ENCODE data around the gene C2CD5. TPM values are rescaled to one million over a fixed set of nuclear protein-coding genes. Genes with fewer than 3 reads are reported as not detected.

Gene C2CD5
- total RNA-seq, 1 donor from 2014 or later: 115 TPM

GRCh38 chr12:22443379-22444316 is 100.7 kb downstream of the C2CD5 start:
- Mint-ChIP-seq H3K4me1 (ENCODE audit: low read depth) (no peaks in the 10 kb centered on the region), H3K4me3 (ENCODE audit: low read depth) (no peak overlapping the region), H3K36me3 (ENCODE audit: insufficient read depth) (peaks cover 2% of the 10 kb centered on the region), H3K27ac (no peak overlapping the region), H3K9me3 (ENCODE audit: low read depth) (peaks cover 5% of the 10 kb centered on the region), H3K27me3 (no peaks in the 10 kb centered on the region)
- TF ChIP-seq, protein P1, sequence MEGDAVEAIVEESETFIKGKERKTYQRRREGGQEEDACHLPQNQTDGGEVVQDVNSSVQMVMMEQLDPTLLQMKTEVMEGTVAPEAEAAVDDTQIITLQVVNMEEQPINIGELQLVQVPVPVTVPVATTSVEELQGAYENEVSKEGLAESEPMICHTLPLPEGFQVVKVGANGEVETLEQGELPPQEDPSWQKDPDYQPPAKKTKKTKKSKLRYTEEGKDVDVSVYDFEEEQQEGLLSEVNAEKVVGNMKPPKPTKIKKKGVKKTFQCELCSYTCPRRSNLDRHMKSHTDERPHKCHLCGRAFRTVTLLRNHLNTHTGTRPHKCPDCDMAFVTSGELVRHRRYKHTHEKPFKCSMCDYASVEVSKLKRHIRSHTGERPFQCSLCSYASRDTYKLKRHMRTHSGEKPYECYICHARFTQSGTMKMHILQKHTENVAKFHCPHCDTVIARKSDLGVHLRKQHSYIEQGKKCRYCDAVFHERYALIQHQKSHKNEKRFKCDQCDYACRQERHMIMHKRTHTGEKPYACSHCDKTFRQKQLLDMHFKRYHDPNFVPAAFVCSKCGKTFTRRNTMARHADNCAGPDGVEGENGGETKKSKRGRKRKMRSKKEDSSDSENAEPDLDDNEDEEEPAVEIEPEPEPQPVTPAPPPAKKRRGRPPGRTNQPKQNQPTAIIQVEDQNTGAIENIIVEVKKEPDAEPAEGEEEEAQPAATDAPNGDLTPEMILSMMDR (IDR thresholded peaks at IDR 0.05; ENCODE audit: unreplicated experiment): peak; percentile 98
- DNase-seq (ENCODE audit: low spot score, unreplicated experiment): peak; percentile 66

DNA sequence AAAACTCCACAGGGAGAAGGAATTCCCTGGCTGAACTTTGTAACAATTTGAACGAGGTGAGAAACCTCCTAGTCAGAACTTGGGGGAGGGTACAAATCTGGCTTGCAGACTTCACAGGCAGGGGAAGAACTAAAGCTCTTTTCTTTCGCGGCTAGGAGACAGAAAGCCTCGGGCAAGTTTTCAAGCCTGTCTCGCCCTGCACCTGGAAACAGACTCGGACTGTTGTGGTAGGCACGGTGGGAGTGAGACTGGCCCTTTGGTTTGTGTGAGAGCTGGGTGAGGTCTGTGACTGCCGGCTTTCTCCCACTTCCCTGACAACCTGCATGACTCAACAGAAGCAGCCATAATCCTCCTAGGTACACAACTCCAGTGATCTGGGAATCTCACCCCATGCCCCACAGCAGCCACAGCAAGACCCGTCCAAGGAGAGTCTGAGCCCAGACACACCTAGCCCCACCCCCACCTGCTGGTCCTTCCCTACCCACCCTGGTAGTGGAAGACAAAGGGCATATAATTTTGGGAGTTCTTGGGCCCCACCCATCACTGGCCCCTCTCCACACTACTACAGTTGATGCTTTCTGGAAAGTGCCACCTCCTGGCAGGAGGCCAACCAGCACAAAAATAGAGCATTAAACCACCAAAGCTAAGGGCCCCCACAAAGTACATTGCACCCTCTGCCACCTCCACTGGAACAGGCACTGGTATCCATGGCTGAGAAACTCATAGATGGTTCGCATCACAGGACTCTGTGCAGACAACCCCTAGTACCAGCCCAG is 107.1 kb downstream of the C2CD5 start:
- DNase-seq (ENCODE audit: low spot score, unreplicated experiment): no peak
- Mint-ChIP-seq H3K4me3 (ENCODE audit: low read depth) (no peak overlapping the region), H3K27ac (peak overlapping the region; percentile 33)

DNA sequence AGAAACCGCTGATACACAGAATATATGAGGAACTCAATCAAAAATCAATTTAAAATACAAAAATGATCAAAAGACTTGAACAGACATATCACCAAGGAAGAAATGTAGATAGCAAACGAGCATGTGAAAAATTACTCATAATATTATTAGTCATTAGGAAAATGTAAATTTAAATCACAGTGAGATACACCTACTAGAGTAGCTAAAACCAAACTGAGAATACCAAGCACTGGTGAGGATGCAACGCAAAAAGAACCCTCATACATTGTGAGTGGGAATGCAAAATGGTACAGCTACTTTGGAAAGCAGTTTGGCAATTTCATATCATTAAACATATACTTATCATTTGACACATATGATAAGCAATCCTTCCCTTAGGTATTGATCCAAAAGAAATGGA is 108.8 kb downstream of the C2CD5 start:
- TF ChIP-seq, protein P1 (IDR thresholded peaks at IDR 0.05; ENCODE audit: unreplicated experiment): no peak
- H3K36me3 Mint-ChIP-seq (ENCODE audit: insufficient read depth): no peaks in the 10 kb centered on the region
- H3K4me3 Mint-ChIP-seq (ENCODE audit: low read depth): no peak overlapping the region
- DNase-seq (ENCODE audit: low spot score, unreplicated experiment): no peak
- peaks cover 8% of the 10 kb centered on the region for H3K4me1 Mint-ChIP-seq (ENCODE audit: low read depth)
- H3K27me3 Mint-ChIP-seq: peaks cover 12% of the 10 kb centered on the region
- H3K27ac Mint-ChIP-seq: no peak overlapping the region
- H3K9me3 Mint-ChIP-seq (ENCODE audit: low read depth): peaks cover 4% of the 10 kb centered on the region

More for the DNA sequence above, 107.1 kb downstream of the C2CD5 start:
- TF ChIP-seq, protein P1 (IDR thresholded peaks at IDR 0.05; ENCODE audit: unreplicated experiment): no peak
- H3K4me1 Mint-ChIP-seq (ENCODE audit: low read depth): peaks cover 8% of the 10 kb centered on the region
- H3K9me3 Mint-ChIP-seq (ENCODE audit: low read depth): peaks cover 8% of the 10 kb centered on the region
- no peaks in the 10 kb centered on the region for H3K36me3 Mint-ChIP-seq (ENCODE audit: insufficient read depth)
- peaks cover 12% of the 10 kb centered on the region for H3K27me3 Mint-ChIP-seq

- no peak overlapping the region for H3K27ac Mint-ChIP-seq
- peaks cover 3% of the 10 kb centered on the region for H3K4me1 Mint-ChIP-seq (ENCODE audit: low read depth)
- H3K36me3 Mint-ChIP-seq (ENCODE audit: insufficient read depth): no peaks in the 10 kb centered on the region
- no peak overlapping the region for H3K4me3 Mint-ChIP-seq (ENCODE audit: low read depth)
- peaks cover 8% of the 10 kb centered on the region for H3K27me3 Mint-ChIP-seq
- H3K9me3 Mint-ChIP-seq (ENCODE audit: low read depth): no peaks in the 10 kb centered on the region
- DNase-seq (ENCODE audit: low spot score, unreplicated experiment): no peak
- TF ChIP-seq, protein P1 (IDR thresholded peaks at IDR 0.05; ENCODE audit: unreplicated experiment): no peak
Measured at GRCh38 chr12:22431693-22432251, 112.6 kb downstream of the C2CD5 start.

DNA sequence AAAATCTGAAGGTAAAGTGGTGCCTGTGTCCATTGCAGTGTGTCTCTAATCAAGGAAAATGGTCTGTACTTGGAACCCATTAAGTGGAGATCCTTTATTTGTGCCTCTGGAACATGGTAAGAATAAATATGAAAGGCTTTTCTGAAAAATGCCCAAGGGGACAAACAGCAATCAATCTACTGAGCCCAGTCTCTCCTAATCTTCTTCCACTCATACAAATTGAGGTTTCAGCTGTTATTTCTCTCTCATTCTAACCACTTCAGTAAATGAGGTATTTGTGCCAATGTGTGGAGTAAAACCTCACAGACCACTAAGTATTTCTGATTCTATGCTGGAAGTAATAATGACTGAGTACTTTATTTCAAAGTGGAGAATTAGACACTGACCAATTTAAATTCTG is 127.5 kb downstream of the C2CD5 start:
- Mint-ChIP-seq H3K9me3 (ENCODE audit: low read depth) (no peaks in the 10 kb centered on the region), H3K4me3 (ENCODE audit: low read depth) (no peak overlapping the region), H3K36me3 (ENCODE audit: insufficient read depth) (no peaks in the 10 kb centered on the region), H3K27ac (no peak overlapping the region), H3K27me3 (no peaks in the 10 kb centered on the region), H3K4me1 (ENCODE audit: low read depth) (no peaks in the 10 kb centered on the region)
- no peak for DNase-seq (ENCODE audit: low spot score, unreplicated experiment)
- TF ChIP-seq, protein P1 (IDR thresholded peaks at IDR 0.05; ENCODE audit: unreplicated experiment): no peak

Measured in progenitor cell of endocrine pancreas (in vitro differentiated cells).